HG03135 (cell line): ENCODE data around the gene GAPVD1.
A peak's percentile ranks its signal among the peaks of the same experiment; 100 is the strongest.
"Not testable (repeated sequence)": the region's sequence is repeated elsewhere in the genome, so short reads cannot be mapped to it uniquely, and the experiment has no call there.

Experiments used
- ATAC-seq: cut with Tn5 transposase; IDR thresholded peaks from one replicate; pipeline ENCODE4 v1.9.1; 2021; ENCODE audit warnings: mild to moderate bottlenecking, moderate library complexity; ENCODE audit not compliant: unreplicated experiment

Gene GAPVD1

GRCh38 chr9:125304273-125304672 lies 42.6 kb downstream of the GAPVD1 start:
- ATAC-seq = no peak

- ATAC-seq = no peak
Measured at GRCh38 chr9:125312411-125312810, 50.8 kb downstream of the GAPVD1 start.

- ATAC-seq = not testable (repeated sequence)
Measured at GRCh38 chr9:125316359-125316758, 54.7 kb downstream of the GAPVD1 start.

DNA sequence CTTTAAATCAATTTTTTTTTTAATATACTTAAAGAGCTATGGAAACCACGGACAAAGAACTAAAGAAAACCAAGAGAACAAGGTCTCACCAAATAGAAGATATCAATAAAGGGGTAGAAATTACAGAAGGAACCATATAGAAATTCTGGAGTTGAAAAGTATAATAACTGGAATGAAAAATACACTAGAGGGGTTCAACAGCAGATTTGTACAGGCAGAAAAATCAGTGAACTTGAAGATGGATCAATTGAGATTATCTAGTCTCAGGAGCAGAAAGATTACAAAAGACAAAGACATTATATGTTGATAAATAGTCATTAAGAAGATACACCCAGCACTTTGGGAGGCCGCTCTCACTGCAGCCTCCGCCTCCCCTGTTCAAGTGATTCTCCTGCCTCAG lies 56.1 kb downstream of the GAPVD1 start:
- ATAC-seq = no peak

DNA sequence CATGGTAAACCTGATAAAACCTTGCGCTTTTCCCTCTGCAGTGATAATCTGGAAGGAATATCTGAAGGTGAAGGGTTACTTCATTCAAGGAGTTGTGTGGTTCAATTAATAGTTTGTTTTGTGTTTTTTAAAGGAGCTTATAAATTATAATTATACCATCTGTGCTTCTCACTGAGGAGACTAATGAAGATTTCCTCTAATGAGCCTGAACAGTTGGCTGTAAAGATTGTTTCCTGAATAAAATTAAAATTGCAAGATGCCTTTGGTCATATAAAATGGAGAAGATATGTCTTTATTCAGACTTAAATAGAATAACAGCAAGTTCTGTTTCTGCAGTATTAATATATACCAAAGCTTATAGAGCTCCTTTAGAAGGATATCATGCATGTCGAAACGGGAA lies 59.9 kb downstream of the GAPVD1 start:
- ATAC-seq = no peak

GRCh38 chr9:125323615-125324014 lies 62.0 kb downstream of the GAPVD1 start:
- no peak for ATAC-seq

- ATAC-seq = no peak
Measured at GRCh38 chr9:125325826-125326225, 64.2 kb downstream of the GAPVD1 start.

- ATAC-seq = no peak
Measured at GRCh38 chr9:125329978-125330377, 68.4 kb downstream of the GAPVD1 start.

DNA sequence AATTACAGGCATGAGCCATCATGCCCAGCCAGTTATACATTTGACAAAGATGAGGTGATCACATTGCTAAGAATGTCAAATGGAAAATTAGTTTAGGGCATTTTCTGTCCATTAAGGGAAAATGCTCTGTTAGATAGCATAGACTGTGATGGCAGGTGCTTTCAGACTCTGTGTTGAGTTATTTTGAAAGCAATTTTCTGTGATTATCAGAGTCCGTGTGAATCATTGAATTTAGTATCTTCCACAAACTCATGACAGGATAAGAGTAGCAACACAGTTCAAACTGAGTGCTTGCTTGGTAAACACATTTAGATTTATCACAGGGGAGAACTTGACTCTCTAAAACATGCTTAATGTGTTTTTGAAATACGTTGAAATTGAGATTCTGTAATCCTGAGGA lies 69.0 kb downstream of the GAPVD1 start:
- no peak for ATAC-seq

- ATAC-seq = peak; percentile 81
Measured at GRCh38 chr9:125332527-125332926, 70.9 kb downstream of the GAPVD1 start.

DNA sequence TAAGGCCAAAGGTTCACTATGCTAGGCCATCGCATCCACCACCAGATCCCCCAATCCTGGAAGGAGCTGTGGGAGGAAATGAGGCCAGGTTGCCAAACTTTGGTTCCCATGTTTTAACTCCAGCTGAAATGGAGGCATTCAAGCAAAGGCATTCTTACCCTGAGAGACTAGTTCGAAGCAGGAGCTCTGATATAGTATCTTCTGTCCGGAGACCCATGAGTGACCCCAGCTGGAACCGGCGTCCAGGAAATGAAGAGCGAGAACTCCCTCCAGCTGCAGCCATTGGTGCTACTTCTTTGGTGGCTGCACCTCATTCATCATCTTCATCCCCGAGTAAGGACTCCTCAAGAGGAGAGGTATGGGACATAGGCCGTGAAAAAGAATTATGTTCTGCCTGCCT lies 75.6 kb downstream of the GAPVD1 start:
- ATAC-seq = no peak

- ATAC-seq = no peak
Measured at GRCh38 chr9:125338929-125339328, 77.3 kb downstream of the GAPVD1 start.

DNA sequence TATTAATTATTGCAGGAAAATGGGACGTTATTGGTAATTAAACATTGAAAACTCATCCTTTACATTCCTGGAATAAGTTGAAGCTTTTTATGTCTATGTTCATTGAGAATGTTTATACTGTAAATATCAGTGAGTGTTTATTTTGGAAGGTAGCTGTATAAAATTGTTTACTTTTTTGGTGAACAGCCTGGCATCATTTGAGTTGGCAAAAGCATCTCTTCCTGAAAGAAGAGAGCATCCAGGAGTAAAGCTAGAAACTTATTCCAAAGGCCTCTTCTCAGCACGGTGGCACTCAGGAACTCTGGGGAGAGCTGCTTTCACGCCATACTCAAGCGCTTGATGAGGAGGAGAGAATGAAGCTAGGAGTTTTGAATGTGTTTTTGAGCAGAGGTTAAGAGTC lies 79.9 kb downstream of the GAPVD1 start:
- ATAC-seq = no peak

DNA sequence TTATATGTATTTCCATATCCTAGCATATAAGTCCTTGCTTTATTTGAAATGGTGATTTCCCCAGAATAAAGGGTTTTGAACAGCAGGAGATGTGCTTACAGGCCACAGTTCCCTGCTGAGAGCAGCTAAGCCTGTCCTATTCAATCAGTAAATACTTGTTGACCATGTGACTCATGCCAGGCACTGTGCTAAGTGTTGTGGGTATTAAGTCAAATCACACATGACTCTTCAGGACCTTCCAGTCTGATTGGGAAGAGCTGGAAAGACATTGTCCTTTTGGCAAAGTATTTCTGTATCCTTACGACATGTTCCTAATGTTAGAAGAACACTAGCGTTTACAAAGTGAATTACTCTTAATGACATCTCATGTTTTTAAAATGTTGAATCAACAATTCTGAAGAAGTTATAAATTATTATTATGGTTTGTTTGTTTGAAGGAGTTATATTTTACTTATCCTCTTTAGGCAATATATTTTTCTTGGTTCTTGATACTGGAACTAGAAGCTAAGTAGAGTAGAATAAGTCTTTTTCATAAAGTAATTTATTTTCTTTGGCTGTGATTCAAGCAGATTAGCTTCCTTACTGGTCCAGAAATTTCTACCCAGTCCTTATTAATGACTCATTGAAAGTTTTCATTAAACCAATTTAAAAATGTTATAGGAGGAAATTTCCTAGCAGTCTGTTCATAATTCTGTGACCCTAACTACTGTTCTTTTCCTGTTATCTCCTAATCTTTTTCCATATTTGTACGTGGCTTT lies 82.1 kb downstream of the GAPVD1 start:
- no peak for ATAC-seq

DNA sequence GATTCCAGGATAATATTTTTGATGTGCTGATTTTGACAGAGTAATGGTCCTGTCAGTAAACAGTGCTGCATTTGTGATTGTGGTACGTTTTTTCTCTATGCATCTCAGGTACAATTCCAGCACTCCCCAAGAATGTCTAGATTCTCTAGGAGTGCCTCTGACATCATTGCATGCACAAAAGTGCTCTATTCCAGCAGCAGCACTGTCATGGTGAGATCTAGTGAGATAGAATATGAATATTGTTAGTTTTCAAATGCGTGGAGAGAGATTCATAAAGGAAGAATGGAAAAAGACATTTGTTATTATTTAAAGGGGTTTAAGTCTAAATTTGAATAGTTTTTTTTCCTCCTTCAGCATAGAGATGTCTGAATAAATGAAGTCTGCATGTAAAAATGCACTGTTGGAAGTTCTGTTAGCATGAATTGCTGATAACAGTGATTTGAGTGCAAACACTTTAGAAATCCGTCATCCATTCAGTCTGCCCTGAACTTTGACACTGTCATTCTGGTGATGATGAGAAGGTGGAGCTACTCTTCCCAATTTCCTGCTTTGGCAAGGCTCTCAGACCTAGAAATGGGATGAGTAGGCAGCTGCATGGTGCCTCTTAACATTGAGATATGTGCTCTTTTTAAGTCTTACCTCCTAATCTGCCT lies 84.6 kb downstream of the GAPVD1 start:
- ATAC-seq = no peak

DNA sequence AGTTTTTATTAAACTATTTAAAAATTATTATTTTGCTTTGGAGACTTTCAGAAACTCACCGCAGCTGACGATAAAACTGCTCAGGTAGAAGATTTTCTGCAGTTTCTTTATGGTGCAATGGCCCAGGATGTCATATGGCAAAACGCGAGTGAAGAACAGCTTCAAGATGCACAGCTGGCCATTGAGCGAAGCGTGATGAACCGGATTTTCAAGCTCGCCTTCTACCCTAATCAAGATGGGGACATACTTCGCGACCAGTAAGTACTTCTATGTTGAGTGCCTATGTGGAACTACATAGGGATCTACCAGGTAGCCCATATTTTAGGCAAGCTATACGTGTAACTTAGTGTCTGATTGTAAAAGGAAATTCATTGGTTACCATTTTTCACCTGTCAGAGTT lies 94.0 kb downstream of the GAPVD1 start:
- no peak for ATAC-seq

- ATAC-seq = no peak
Measured at GRCh38 chr9:125356032-125356431, 94.4 kb downstream of the GAPVD1 start.

DNA sequence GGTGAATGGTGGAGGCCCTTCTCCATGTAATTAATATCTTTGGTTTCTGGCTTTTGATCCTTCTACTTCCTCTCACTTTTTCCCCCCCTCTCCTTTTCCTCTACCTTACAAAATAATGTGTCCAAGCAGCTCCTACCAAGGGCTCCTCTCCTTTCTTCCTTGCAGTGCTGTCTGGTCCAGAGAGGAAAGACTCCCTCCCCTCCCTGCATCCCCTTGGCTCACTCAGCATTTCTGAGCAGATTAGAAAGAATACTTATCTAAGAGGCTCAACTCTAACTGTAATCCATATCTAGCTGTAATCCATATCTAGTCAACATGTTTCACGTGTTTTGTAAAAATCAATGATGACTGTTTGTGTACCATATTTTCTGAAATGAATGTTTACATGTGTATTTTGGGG lies 97.4 kb downstream of the GAPVD1 start:
- no peak for ATAC-seq

DNA sequence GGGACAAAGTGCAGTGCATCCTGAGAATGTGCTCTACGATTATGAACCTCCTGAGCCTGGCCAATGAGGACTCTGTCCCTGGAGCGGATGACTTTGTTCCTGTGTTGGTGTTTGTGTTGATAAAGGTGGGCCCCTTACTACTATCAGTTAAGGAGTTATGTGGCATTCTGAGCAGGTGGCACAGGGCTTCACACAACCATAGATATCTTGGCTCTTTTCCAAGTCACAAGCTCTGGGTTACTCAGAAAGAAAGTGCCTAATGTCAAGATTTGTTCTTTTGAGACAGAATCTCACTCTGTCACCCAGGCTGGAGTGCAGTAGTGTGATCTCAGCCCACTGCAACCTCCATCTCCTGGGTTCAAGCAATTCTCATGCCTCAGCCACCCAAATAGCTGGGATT lies 99.0 kb downstream of the GAPVD1 start:
- ATAC-seq = no peak

DNA sequence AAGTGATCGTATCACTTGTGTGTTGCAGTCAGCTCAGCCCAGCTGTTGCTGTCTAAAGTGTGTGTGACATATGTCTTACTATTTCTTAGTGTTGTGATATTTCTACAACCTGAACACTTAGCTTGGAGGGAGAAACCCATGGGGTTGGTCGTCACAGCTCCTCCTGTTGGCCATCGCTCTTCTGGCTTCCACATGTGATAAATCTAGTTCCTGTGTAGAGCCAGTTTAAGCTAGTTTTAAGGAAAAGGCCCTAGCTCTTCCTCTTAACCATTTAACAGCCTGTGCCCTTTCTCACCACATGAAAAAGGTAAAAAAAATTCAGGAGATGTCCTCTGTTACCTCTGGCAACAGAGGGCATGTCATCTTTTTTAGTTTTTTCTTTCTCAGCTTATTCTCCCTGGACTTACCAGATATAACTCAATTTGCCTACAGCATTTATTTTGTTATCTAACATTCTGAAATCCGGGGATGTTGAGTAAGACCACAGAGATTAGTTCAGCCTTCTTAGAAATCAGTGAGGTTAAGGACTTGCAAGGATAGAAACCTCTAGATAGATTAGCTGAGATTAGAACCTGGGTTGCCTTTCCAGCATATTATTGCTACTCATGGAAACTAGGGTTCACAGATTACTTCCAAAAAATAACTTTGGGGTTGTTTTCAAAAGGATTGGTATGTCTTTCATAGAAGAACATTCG lies 100.4 kb downstream of the GAPVD1 start:
- ATAC-seq = no peak

GRCh38 chr9:125366676-125367075 lies 105.0 kb downstream of the GAPVD1 start:
- ATAC-seq = no peak

DNA sequence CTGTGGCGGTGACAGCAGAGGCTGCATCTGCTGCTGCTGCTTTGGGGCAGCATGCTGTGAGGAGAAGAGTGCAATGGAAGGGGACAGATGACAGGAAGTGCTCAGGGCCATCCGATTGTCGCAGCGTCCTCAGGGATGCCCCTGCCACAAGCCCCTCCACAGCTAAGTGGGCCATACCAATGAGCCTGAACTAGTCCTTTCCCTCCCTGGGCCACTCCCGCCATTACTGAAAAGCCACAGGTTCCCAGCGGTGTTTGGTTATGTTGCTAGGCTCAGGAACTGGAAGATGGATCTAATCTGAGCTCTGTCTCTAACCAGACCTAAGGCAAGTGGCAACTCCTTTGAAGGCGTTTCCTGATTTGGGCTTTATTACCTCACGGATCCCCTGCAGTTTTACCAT lies 109.2 kb downstream of the GAPVD1 start:
- no peak for ATAC-seq
